Measurements from ENCODE around the gene EI24. TPM values are rescaled to one million over a fixed set of nuclear protein-coding genes. Genes with fewer than 3 reads are reported as not detected.
"Not testable (repeated sequence)": the region's sequence is repeated elsewhere in the genome, so short reads cannot be mapped to it uniquely, and the experiment has no call there.

The EI24 gene
- 10 to 100 TPM; 43.4 to 92.4 (median 51.2) TPM for total RNA-seq

DNA sequence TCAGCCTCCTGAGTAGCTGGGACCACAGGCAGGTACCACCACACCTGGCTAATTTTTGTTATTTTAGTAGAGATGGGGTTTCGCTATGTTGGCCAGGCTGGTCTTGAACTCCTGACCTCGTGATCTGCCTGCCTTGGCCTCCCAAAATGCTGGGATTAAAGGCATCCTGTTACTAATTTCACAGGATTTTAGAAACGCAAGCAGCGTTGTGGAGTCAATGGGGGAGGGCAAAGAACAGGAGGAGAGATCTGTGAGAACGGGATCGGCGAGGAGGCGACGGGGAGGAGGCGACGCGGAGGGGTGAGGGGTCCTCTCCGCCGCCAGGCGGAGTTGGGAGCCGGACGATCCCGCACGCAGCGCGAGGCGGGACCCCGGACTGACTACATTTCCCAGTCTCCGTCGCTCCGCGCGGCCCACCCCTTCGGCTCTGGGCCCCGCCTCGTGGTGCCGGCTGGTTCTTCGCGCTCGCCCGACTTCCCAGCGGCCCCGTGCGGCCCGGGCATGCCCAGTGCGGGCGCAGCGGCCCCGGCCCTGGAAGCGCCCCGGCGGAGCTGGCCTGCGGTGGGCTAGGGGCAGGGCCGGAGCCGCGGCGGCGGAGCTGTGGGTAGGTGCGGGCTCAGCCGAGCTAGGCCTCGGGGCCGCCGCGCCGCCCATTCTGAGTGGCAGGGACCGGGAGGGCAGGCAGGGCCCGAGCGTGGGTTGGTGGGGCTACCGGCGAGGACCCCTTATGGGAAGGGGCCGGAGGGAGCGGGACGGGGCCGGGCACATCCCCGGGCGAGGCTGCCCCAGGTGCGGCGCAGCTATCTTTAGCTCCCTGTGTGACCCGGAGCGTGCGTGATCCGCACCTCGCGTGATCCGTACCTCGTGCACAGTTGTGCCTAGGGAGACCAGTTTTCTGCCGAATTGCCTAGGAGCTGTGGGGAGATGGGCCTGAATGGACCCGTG is at the start of gene EI24:
Gene EI24 (plus strand): TSS at position 508 of the 945 bp plus-strand sequence. CDS start 3,051 bp downstream, outside the sequence.
- no peaks in the 10 kb centered on the region for H3K9me3 ChIP-seq
- H3K4me1 ChIP-seq: peaks cover 0 to 12% (median 5%) of the 10 kb centered on the region in 4 donors
- peak within 1 kb of the TSS; percentile 67 to 97 (median 81) for H3K4me3 ChIP-seq
- TF ChIP-seq POLR2A (IDR thresholded peaks at IDR 0.05) (peak; percentile 10 to 80), CTCF (IDR thresholded peaks at IDR 0.05) (peak in 5 of 6 experiments; percentile 64 to 76 (median 73))
- H3K27ac ChIP-seq: peak within 1 kb of the TSS; percentile 75 to 88 (median 84)
- no peaks in the 10 kb centered on the region for H3K27me3 ChIP-seq
- H3K36me3 ChIP-seq: peaks cover 0 to 12% (median 0%) of the 10 kb centered on the region in 3 donors
- peak; percentile 87 to 95 (median 93) for DNase-seq

GRCh38 chr11:125519860-125520834 is 49.1 kb upstream of the EI24 start:
- no peak overlapping the region for H3K4me3 ChIP-seq
- no peaks in the 10 kb centered on the region for H3K36me3 ChIP-seq
- no peak overlapping the region for H3K27ac ChIP-seq
- DNase-seq: no peak
- no peaks in the 10 kb centered on the region for H3K27me3 ChIP-seq
- TF ChIP-seq POLR2A (IDR thresholded peaks at IDR 0.05) (no peak), CTCF (IDR thresholded peaks at IDR 0.05) (no peak)
- no peaks in the 10 kb centered on the region for H3K9me3 ChIP-seq
- no peaks in the 10 kb centered on the region for H3K4me1 ChIP-seq

GRCh38 chr11:125525303-125525702 is 44.0 kb upstream of the EI24 start:
- Histone ChIP-seq H3K27me3 (no peaks in the 10 kb centered on the region), H3K9me3 (no peaks in the 10 kb centered on the region), H3K36me3 (no peaks in the 10 kb centered on the region), H3K27ac (no peak overlapping the region), H3K4me3 (no peak overlapping the region), H3K4me1 (no peaks in the 10 kb centered on the region)
- TF ChIP-seq CTCF (IDR thresholded peaks at IDR 0.05) (no peak), POLR2A (IDR thresholded peaks at IDR 0.05) (no peak)
- DNase-seq: no peak

- Histone ChIP-seq H3K4me1 (no peaks in the 10 kb centered on the region), H3K36me3 (no peaks in the 10 kb centered on the region), H3K27me3 (no peaks in the 10 kb centered on the region), H3K9me3 (no peaks in the 10 kb centered on the region), H3K27ac (no peak overlapping the region), H3K4me3 (no peak overlapping the region)
- DNase-seq: no peak
- TF ChIP-seq CTCF (IDR thresholded peaks at IDR 0.05) (no peak), POLR2A (IDR thresholded peaks at IDR 0.05) (no peak)
Observed at GRCh38 chr11:125532668-125533067, 36.6 kb upstream of the EI24 start.

DNA sequence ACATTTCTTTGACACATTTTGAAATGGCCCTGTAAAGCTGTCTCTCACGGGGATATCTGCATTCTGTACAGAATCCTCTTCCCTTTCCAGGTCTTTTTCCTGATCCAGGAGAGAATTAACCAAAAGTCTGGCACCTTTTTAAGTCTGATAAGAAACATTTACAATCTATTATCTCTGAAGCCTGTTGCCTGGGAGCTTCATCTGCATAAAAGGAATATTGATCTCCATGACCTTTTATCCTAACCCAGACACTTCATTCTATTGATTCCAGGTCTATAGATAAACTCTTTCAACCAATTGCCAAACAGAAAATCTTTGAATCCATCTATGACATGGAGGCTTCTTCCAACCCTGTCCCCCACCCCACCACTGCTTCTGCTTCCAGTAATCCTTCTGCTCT is 33.7 kb upstream of the EI24 start:
- Histone ChIP-seq H3K36me3 (no peaks in the 10 kb centered on the region), H3K27ac (no peak overlapping the region), H3K9me3 (no peaks in the 10 kb centered on the region), H3K27me3 (no peaks in the 10 kb centered on the region), H3K4me1 (no peaks in the 10 kb centered on the region), H3K4me3 (no peak overlapping the region)
- DNase-seq: no peak
- TF ChIP-seq CTCF (IDR thresholded peaks at IDR 0.05) (no peak), POLR2A (IDR thresholded peaks at IDR 0.05) (no peak)

GRCh38 chr11:125536834-125537233 is 32.4 kb upstream of the EI24 start:
- H3K4me1 ChIP-seq, H3K4me3 ChIP-seq, H3K27me3 ChIP-seq, H3K36me3 ChIP-seq, H3K27ac ChIP-seq, H3K9me3 ChIP-seq, DNase-seq: not testable (repeated sequence)

Measured in Peyer's patch (tissue), 4 donors.